ENCODE measurements around the gene PHLPP1. TPM values are rescaled to one million over a fixed set of nuclear protein-coding genes. Genes with fewer than 3 reads are reported as not detected.
A peak's percentile ranks its signal among the peaks of the same experiment; 100 is the strongest.

Gene PHLPP1
- total RNA-seq, 1 donor from 2014 or later, result 13.3 TPM

DNA sequence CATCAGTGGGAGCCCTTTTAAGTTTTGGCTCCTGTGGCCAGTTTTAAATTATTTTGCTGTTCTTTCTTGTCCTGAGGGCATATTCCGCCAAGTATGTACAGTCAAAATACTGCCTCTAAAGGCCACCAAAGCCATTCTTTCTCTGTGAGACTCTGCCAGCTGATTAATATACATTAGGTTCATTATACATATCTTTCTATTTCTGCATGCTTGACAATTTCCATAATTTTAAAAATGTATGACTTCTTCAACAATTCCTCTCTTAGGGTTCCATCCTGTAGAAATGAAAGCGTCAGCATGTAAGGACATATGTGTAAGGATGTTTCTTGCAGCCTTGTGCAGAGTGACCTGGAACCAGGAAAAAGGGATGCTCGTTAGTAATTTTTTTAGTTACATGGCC is 291.9 kb downstream of the PHLPP1 start:
- Mint-ChIP-seq H3K4me3 (ENCODE audit: unreplicated experiment) (no peak overlapping the region), H3K36me3 (ENCODE audit: low read depth, unreplicated experiment) (no peaks in the 10 kb centered on the region), H3K9me3 (ENCODE audit: unreplicated experiment) (peaks cover 10% of the 10 kb centered on the region), H3K4me1 (ENCODE audit: low read depth, unreplicated experiment) (no peaks in the 10 kb centered on the region), H3K27ac (ENCODE audit: unreplicated experiment) (no peak overlapping the region), H3K27me3 (ENCODE audit: low read depth, unreplicated experiment) (peaks cover 14% of the 10 kb centered on the region)
- Histone ChIP-seq H3K4me3 (ENCODE audit: insufficient read depth, low read depth, low read length) (no peak overlapping the region), H3K36me3 (ENCODE audit: insufficient read depth, low read length) (no peaks in the 10 kb centered on the region), H3K4me2 (ENCODE audit: low read length) (no peak overlapping the region), H3K4me1 (ENCODE audit: insufficient read depth, low read length) (no peaks in the 10 kb centered on the region), H3K9ac (ENCODE audit: low read length) (no peak overlapping the region), H2AFZ (ENCODE audit: low read depth, low read length) (no peak overlapping the region), H3K27me3 (ENCODE audit: insufficient read depth, low read length) (no peaks in the 10 kb centered on the region), H3K79me2 (ENCODE audit: insufficient read depth, low read length) (no peaks in the 10 kb centered on the region), H4K20me1 (ENCODE audit: insufficient read depth, low read length) (no peaks in the 10 kb centered on the region), H3K27ac (ENCODE audit: low read depth, low read length) (no peak overlapping the region), H3K9me3 (ENCODE audit: insufficient read depth, low read depth, low read length) (peaks cover 3% of the 10 kb centered on the region)
- FAIRE-seq, result no peak
- no peak for DNase-seq (ENCODE audit: low read depth)
- TF ChIP-seq EZH2 (IDR thresholded peaks at IDR 0.05; ENCODE audit: insufficient read depth, low read length), result no peak
- TF ChIP-seq, protein P1, sequence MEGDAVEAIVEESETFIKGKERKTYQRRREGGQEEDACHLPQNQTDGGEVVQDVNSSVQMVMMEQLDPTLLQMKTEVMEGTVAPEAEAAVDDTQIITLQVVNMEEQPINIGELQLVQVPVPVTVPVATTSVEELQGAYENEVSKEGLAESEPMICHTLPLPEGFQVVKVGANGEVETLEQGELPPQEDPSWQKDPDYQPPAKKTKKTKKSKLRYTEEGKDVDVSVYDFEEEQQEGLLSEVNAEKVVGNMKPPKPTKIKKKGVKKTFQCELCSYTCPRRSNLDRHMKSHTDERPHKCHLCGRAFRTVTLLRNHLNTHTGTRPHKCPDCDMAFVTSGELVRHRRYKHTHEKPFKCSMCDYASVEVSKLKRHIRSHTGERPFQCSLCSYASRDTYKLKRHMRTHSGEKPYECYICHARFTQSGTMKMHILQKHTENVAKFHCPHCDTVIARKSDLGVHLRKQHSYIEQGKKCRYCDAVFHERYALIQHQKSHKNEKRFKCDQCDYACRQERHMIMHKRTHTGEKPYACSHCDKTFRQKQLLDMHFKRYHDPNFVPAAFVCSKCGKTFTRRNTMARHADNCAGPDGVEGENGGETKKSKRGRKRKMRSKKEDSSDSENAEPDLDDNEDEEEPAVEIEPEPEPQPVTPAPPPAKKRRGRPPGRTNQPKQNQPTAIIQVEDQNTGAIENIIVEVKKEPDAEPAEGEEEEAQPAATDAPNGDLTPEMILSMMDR (IDR thresholded peaks at IDR 0.05; ENCODE audit: insufficient read depth, low read depth, low read length), result no peak

DNA sequence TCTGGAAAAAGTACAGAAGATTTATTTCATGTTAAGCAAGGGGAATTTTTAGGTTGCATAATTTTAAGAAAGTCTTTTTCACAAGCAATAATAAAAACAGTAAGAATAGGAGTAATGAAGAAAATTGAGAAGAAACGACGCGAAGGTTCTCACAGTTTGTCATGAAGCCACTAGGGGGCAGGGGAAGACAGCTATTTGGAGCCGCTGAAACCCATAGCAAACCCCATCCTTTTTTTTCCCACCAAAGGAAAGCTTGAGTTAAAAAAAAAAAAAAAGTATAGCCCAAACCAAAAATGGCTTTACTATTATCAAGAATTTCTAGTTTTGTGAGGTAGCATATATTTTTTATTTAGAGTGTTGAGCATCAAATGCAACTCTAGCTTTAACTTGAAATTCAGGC is 300.9 kb downstream of the PHLPP1 start:
- Histone ChIP-seq H3K9ac (ENCODE audit: low read length) (no peak overlapping the region), H3K27me3 (ENCODE audit: insufficient read depth, low read length) (peaks cover 8% of the 10 kb centered on the region), H3K27ac (ENCODE audit: low read depth, low read length) (no peak overlapping the region), H3K4me2 (ENCODE audit: low read length) (no peak overlapping the region), H3K79me2 (ENCODE audit: insufficient read depth, low read length) (no peaks in the 10 kb centered on the region), H3K36me3 (ENCODE audit: insufficient read depth, low read length) (no peaks in the 10 kb centered on the region), H3K4me1 (ENCODE audit: insufficient read depth, low read length) (no peaks in the 10 kb centered on the region), H2AFZ (ENCODE audit: low read depth, low read length) (no peak overlapping the region), H4K20me1 (ENCODE audit: insufficient read depth, low read length) (no peaks in the 10 kb centered on the region), H3K9me3 (ENCODE audit: insufficient read depth, low read depth, low read length) (no peaks in the 10 kb centered on the region), H3K4me3 (ENCODE audit: insufficient read depth, low read depth, low read length) (no peak overlapping the region)
- Mint-ChIP-seq H3K27me3 (ENCODE audit: low read depth, unreplicated experiment) (peaks cover 12% of the 10 kb centered on the region), H3K27ac (ENCODE audit: unreplicated experiment) (no peak overlapping the region), H3K4me3 (ENCODE audit: unreplicated experiment) (no peak overlapping the region), H3K9me3 (ENCODE audit: unreplicated experiment) (peaks cover 5% of the 10 kb centered on the region), H3K4me1 (ENCODE audit: low read depth, unreplicated experiment) (no peaks in the 10 kb centered on the region), H3K36me3 (ENCODE audit: low read depth, unreplicated experiment) (no peaks in the 10 kb centered on the region)
- TF ChIP-seq EZH2 (IDR thresholded peaks at IDR 0.05; ENCODE audit: insufficient read depth, low read length), result no peak
- TF ChIP-seq, protein P1 (IDR thresholded peaks at IDR 0.05; ENCODE audit: insufficient read depth, low read depth, low read length), result peak; percentile 89
- FAIRE-seq (no peak), DNase-seq (ENCODE audit: low read depth) (peak; percentile 12)

DNA sequence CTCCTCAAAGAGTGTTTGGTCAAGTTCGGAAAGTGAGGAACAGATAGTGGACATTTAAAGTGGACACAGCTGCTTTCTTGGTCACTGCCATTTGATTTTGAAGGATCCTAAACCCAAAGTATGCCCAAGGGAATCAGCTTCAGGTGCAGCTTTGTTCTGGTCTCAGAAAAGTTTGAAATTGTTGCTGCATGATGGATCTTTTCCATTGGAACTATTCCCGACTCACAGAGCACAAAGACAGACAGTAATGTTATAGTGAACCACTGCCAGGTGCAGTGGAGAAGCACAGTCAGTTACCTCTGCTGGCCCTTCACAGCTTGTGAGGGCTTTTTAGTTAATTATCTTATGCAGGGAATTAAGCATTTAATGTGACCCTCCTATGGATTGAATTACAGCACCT is 301.7 kb downstream of the PHLPP1 start:
- Mint-ChIP-seq H3K27ac (ENCODE audit: unreplicated experiment) (no peak overlapping the region), H3K36me3 (ENCODE audit: low read depth, unreplicated experiment) (no peaks in the 10 kb centered on the region), H3K9me3 (ENCODE audit: unreplicated experiment) (peaks cover 5% of the 10 kb centered on the region), H3K4me3 (ENCODE audit: unreplicated experiment) (no peak overlapping the region), H3K4me1 (ENCODE audit: low read depth, unreplicated experiment) (no peaks in the 10 kb centered on the region), H3K27me3 (ENCODE audit: low read depth, unreplicated experiment) (peaks cover 12% of the 10 kb centered on the region)
- no peak overlapping the region for H3K4me3 ChIP-seq (ENCODE audit: insufficient read depth, low read depth, low read length)
- no peak for TF ChIP-seq EZH2 (IDR thresholded peaks at IDR 0.05; ENCODE audit: insufficient read depth, low read length)
- TF ChIP-seq, protein P1 (IDR thresholded peaks at IDR 0.05; ENCODE audit: insufficient read depth, low read depth, low read length), result no peak
- no peak overlapping the region for H3K9ac ChIP-seq (ENCODE audit: low read length)
- H3K9me3 ChIP-seq (ENCODE audit: insufficient read depth, low read depth, low read length), result no peaks in the 10 kb centered on the region
- H2AFZ ChIP-seq (ENCODE audit: low read depth, low read length), result no peak overlapping the region
- FAIRE-seq (no peak), DNase-seq (ENCODE audit: low read depth) (no peak)
- no peak overlapping the region for H3K27ac ChIP-seq (ENCODE audit: low read depth, low read length)
- no peak overlapping the region for H3K4me2 ChIP-seq (ENCODE audit: low read length)
- H3K36me3 ChIP-seq (ENCODE audit: insufficient read depth, low read length), result no peaks in the 10 kb centered on the region
- H3K27me3 ChIP-seq (ENCODE audit: insufficient read depth, low read length), result peaks cover 8% of the 10 kb centered on the region
- no peaks in the 10 kb centered on the region for H3K79me2 ChIP-seq (ENCODE audit: insufficient read depth, low read length)
- no peaks in the 10 kb centered on the region for H4K20me1 ChIP-seq (ENCODE audit: insufficient read depth, low read length)
- no peaks in the 10 kb centered on the region for H3K4me1 ChIP-seq (ENCODE audit: insufficient read depth, low read length)

Measured in astrocyte (in vitro differentiated cells and primary cell).